Activated T-helper 9 cell treated with anti-CD3 and anti-CD28 coated beads, Interleukin-2, amount 50 U/mL, for 16 hours (primary cell): ENCODE data around the gene SETD1A.
A peak's percentile ranks its signal among the peaks of the same experiment; 100 is the strongest.

Experiments
- DNase-seq: peaks from one replicate; pipeline ENCODE4 v3.0.0-alpha.2; 2020; ENCODE audit warnings: low read depth

The SETD1A gene

GRCh38 chr16:31022544-31023251 is 65.1 kb downstream of the SETD1A start:
- no peak for DNase-seq

GRCh38 chr16:31023252-31023602 is 65.7 kb downstream of the SETD1A start:
- DNase-seq: no peak

- no peak for DNase-seq
Observed at GRCh38 chr16:31023627-31024226, 66.2 kb downstream of the SETD1A start.

DNA sequence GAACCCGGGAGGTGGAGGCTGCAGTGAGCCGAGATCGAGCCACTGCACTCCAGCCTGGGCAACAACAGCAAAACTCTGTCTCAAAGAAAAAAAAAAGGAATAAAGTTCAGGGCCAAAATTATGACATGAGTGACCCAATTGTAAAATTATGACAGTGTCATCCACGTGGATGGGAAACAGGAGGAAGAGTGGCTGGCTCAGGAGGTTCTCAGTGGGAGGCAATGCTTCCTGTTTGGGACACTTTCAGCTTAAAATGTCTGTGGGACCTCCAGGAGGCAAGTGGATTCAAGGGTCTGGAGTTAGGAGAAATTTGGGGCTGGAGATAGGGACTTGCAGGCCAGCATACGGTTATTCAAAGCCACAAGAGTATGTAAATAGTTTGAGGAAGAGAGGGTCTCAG is 67.8 kb downstream of the SETD1A start:
- DNase-seq: no peak

- no peak for DNase-seq
Observed at GRCh38 chr16:31029272-31029671, 71.7 kb downstream of the SETD1A start.

GRCh38 chr16:31031276-31031675 is 73.7 kb downstream of the SETD1A start:
- no peak for DNase-seq

DNA sequence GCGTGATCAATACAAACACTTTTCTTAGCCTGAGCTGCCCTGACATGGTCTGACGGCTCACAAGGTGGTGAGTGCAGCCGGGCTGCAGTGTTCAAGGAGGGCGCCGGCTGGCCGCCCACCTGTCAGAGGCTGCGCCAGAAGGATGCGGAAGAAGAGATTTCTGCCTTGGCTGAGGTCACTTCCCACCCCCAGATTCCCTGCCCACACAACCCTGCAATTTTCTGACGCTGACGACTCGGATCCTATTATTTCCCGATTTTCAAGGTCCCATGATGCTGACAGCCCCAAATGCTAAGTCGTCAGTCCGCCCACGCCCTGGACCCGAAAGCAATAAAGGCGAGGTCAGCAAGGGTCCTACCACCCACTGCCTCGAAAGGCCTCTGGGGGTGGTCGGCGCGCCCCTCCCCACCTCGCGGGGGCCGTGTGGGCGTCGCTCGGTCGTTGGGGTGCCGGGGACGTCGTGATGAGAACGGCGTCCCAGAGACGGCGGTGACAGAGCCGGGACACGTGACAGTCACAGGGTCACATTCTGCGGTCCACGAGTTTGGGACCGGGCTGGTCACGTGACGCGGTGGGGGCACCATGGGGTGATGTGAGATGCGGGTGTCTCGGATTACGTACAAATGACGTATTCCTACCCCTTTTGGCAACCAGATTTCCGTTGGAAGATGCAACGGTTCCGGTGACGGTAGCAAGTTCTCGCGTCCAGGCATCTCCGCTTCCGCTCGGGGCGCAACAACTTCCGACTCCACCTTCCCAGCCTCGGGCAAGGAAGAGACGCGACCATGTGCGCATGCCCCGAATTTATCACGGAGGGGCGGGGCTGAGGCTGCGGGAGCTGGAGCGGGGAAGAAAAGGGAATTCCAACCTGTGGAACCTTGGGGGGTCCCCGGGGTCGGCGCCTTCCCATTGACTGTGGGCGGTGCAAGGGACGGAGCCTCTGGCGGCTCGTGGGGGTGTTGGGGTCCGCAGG is 75.5 kb downstream of the SETD1A start, which contains the start of gene STX4:
Gene STX4 (plus strand): TSS at position 823 of the 973 bp plus-strand sequence. CDS start 248 bp downstream, outside the sequence.
- DNase-seq: peak; percentile 96

DNA sequence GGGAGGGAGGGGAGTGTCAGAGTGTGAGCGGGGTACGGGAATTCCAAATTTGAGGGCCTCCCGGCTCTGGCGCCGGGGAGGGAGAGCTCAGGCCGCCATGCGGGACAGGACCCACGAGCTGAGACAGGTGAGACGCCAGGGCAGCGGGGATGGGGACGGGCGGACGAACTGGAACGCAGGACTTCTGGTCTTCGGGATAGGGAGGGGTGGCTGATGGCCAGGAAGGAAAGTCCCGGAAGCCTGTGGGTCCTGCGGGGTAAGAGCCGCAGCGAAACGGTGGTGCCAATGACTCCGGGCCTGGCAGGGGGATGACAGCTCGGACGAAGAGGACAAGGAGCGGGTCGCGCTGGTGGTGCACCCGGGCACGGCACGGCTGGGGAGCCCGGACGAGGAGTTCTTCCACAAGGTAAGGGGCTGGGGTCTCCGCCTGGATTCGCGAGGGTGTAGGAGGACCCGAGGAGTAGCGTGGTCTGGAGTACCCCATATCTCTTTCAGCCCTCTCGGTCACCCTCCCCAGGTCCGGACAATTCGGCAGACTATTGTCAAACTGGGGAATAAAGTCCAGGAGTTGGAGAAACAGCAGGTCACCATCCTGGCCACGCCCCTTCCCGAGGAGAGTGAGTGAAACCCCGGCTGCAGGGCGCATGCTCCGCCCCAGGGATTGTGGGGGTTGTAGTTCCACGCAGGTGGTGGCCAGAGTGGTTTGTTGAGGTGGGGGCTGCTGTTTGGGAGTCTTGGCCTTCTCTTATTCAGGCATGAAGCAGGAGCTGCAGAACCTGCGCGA is 76.3 kb downstream of the SETD1A start:
- DNase-seq: peak; percentile 84
